Measurements from ENCODE around the gene NGLY1.

GRCh38 chr3:25783661-25784512, 644 bp upstream of the NGLY1 start:
- no peak for TF ChIP-seq CTCF (IDR thresholded peaks at IDR 0.05)
- no peak for TF ChIP-seq POLR2A (IDR thresholded peaks at IDR 0.05)

All from sigmoid colon (tissue), 3 donors.